K562 (cell line): Measurements from ENCODE around the gene HIKESHI. TPM values are rescaled to one million over a fixed set of nuclear protein-coding genes. Genes with fewer than 3 reads are reported as not detected.

Experiments
- CBX5 ChIP-seq: IDR thresholded peaks from 2 replicates; pipeline ENCODE4 v1.6.1; 2014; ENCODE audit warnings: low read depth, borderline replicate concordance
- CC2D1A ChIP-seq: fragments of 450-650 bp; IDR thresholded peaks from 2 replicates; pipeline ENCODE4 v1.6.1; 2017; ENCODE audit warnings: mild to moderate bottlenecking
- CXXC5 ChIP-seq: fragments of 250-450 bp; sonication (Bioruptor Pico); IDR thresholded peaks from 2 replicates; pipeline ENCODE4 v1.8.0; 2022; ENCODE audit warnings: inconsistent platforms, mild to moderate bottlenecking, moderate library complexity
- GABPA ChIP-seq: fragments of 200-800 bp; sonication (Bioruptor generic); conservative IDR thresholded peaks from 2 replicates; pipeline ENCODE4 v1.6.1; 2016; ENCODE audit warnings: low read depth, missing genetic modification characterization, missing compliant biosample characterization
- KLF6 ChIP-seq: fragments of 250-450 bp; sonication (Bioruptor Pico); IDR thresholded peaks from 2 replicates; pipeline ENCODE4 v1.4.0; 2020; ENCODE audit warnings: mild to moderate bottlenecking, moderate library complexity, borderline replicate concordance
- MAFF ChIP-seq: IDR thresholded peaks from 2 replicates; pipeline ENCODE4 v1.6.1; 2012; ENCODE audit warnings: low read length, improper control_type of control experiment
- NCOA1 ChIP-seq: fragments of 450-650 bp; IDR thresholded peaks from 2 replicates; pipeline ENCODE4 v1.6.1; 2016; ENCODE audit warnings: low read depth
- NFE2 ChIP-seq: IDR thresholded peaks from 2 replicates; pipeline ENCODE4 v1.6.1; 2014; ENCODE audit warnings: antibody characterized with exemption, low read depth
- NFXL1 ChIP-seq: fragments of 450-650 bp; formaldehyde crosslinking; IDR thresholded peaks from 2 replicates; pipeline ENCODE4 v1.4.0; 2021; ENCODE audit warnings: mild to moderate bottlenecking
- NR2C2 ChIP-seq, 2 experiments: fragments of 200-800 bp in 1 of 2; sonication (Bioruptor generic) in 1 of 2; sonication (generic) in 1 of 2; formaldehyde crosslinking in 1 of 2; IDR thresholded peaks; 2 replicates each; pipeline versions ENCODE4 v1.6.1 to v1.8.0; 2016 to 2022; ENCODE audit warnings: mild to moderate bottlenecking in 1 of 2, missing compliant biosample characterization in 1 of 2, missing genetic modification characterization in 1 of 2, missing genetic modification reagents in 1 of 2
- PTRF ChIP-seq: fragments of 450-650 bp; IDR thresholded peaks from 2 replicates; pipeline ENCODE4 v1.6.1; 2016; ENCODE audit warnings: mild to moderate bottlenecking, missing genetic modification characterization, missing compliant biosample characterization
- SOX6 ChIP-seq: fragments of 450-650 bp; IDR thresholded peaks from 2 replicates; pipeline ENCODE4 v1.6.1; 2014; ENCODE audit warnings: mild to moderate bottlenecking
- ZBTB8A ChIP-seq: fragments of 450-650 bp; IDR thresholded peaks from 2 replicates; pipeline ENCODE4 v1.6.1; 2018; ENCODE audit warnings: mild to moderate bottlenecking, moderate library complexity; ENCODE audit not compliant: partially characterized antibody
- ZNF583 ChIP-seq: fragments of 250-450 bp; sonication (Bioruptor Pico); IDR thresholded peaks from 2 replicates; pipeline ENCODE4 v1.4.0; 2020
- ZNF589 ChIP-seq: fragments of 200-800 bp; sonication (Bioruptor generic); IDR thresholded peaks from 2 replicates; pipeline ENCODE4 v1.6.1; 2016; ENCODE audit warnings: low read depth, missing genetic modification characterization, missing compliant biosample characterization
- polyA plus RNA-seq, 8 experiments: library from polyadenylated mRNA; depleted of rRNA in 4 of 8; stranded (reverse) in 5 of 8; unstranded in 3 of 8; fragments of >200 nt; fragmentation: Nextera tagmentation in 2 of 8; fragmentation: Illumina TruSeq in 1 of 8; extraction: Ambion mirVana in 2 of 8; extraction: Trizol in 1 of 8; gene quantifications; 2 replicates each; pipeline versions ENCODE4 v1.2.1 to v1.2.3, GENCODE V29; 2011 to 2014; ENCODE audit warnings: inconsistent platforms in 1 of 8, missing spikeins in 1 of 8
- total RNA-seq, 7 experiments: library from RNA; depleted of rRNA in 6 of 7; stranded (reverse); fragments of >200 nt in 6 of 7; fragmentation: Illumina TruSeq in 2 of 7; extraction: Trizol in 2 of 7; gene quantifications; 2 replicates each; pipeline versions ENCODE4 v1.2.1 to v1.2.3, GENCODE V29; 2011 to 2021; ENCODE audit warnings: low replicate concordance in 1 of 7
- TF ChIP-seq, protein P1 (sequence below), 2 experiments: fragments of 450-650 bp in 1 of 2; IDR thresholded peaks; 2 replicates each; pipeline ENCODE4 v1.6.1; 2011 to 2017; ENCODE audit warnings: low read depth in 2 of 2, antibody characterized with exemption in 1 of 2, borderline replicate concordance in 1 of 2, low read length in 1 of 2, mild to moderate bottlenecking in 1 of 2, mixed read lengths in 1 of 2; ENCODE audit not compliant: control insufficient read depth in 1 of 2
- TF ChIP-seq, protein P2 (sequence below), 2 experiments: fragments of 450-650 bp in 1 of 2; sonication (generic) in 1 of 2; formaldehyde crosslinking; conservative IDR thresholded peaks; 2 replicates each; pipeline versions ENCODE4 v1.4.0 to v1.8.1; 2020 to 2022; ENCODE audit warnings: mild to moderate bottlenecking in 1 of 2, missing genetic modification reagents in 1 of 2
- TF ChIP-seq, protein P3 (sequence below): fragments of 450-650 bp; IDR thresholded peaks from 2 replicates; pipeline ENCODE4 v1.6.1; 2016; ENCODE audit warnings: mild to moderate bottlenecking
- TF ChIP-seq, protein P4 (sequence below): fragments of 250-450 bp; sonication (Bioruptor Pico); IDR thresholded peaks from 2 replicates; pipeline ENCODE4 v1.4.0; 2020; ENCODE audit warnings: borderline replicate concordance

Gene HIKESHI
- total and polyA plus RNA-seq, 9 of the 15 experiments (the other 6 are each of a cell fraction or from before 2014, with no cell fraction given), result 33.2 to 196 (median 62.7) TPM

DNA sequence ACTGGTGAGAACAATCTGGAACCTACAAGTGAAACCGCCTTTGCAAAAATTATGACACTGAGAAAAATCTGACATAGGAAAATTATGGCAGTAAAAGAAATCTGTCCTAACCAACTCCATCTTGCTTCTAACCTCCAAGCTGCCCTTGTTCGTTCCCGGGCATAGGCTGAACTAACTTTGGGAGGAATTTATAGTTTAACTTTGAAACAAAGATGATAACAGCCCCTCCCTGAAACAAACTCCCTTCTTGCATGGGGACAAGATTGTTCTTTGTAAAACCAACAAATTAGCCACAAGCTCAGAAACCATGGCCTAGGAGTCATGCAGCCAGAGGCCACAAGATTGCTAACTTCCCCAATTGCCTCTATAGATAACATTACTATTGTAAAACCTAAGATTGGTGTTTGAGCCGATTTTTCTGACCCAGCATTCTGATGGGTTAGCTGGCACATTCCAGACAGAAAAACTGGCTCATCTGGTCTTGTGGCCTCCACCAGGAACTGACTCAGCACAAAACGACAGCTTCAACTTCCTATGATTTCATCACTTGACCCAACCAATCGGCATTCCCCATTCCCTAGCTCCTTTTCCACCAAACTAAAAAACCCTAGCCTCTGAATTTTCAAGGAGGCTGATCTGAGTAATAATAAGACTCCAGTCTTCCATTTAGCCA, 69.0 kb downstream of the HIKESHI start (continued):
- TF ChIP-seq, protein P1, sequence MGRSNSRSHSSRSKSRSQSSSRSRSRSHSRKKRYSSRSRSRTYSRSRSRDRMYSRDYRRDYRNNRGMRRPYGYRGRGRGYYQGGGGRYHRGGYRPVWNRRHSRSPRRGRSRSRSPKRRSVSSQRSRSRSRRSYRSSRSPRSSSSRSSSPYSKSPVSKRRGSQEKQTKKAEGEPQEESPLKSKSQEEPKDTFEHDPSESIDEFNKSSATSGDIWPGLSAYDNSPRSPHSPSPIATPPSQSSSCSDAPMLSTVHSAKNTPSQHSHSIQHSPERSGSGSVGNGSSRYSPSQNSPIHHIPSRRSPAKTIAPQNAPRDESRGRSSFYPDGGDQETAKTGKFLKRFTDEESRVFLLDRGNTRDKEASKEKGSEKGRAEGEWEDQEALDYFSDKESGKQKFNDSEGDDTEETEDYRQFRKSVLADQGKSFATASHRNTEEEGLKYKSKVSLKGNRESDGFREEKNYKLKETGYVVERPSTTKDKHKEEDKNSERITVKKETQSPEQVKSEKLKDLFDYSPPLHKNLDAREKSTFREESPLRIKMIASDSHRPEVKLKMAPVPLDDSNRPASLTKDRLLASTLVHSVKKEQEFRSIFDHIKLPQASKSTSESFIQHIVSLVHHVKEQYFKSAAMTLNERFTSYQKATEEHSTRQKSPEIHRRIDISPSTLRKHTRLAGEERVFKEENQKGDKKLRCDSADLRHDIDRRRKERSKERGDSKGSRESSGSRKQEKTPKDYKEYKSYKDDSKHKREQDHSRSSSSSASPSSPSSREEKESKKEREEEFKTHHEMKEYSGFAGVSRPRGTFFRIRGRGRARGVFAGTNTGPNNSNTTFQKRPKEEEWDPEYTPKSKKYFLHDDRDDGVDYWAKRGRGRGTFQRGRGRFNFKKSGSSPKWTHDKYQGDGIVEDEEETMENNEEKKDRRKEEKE (IDR thresholded peaks at IDR 0.05; ENCODE audit: borderline replicate concordance in 1 of 2, control insufficient read depth in 1 of 2, low read depth in 2 of 2, low read length in 1 of 2), result no peak
- no peak for TF ChIP-seq CBX5
- TF ChIP-seq NFXL1 (CRISPR knock-in tag), result peak; percentile 77; the same call in 1 of the 2 replicates
- TF ChIP-seq MAFF, result peak; percentile 83
- TF ChIP-seq NR2C2 (CRISPR knock-in tag; IDR thresholded peaks at IDR 0.05), result no peak
- TF ChIP-seq NR2C2 (tag; IDR thresholded peaks at IDR 0.05), result peak; percentile 22; the same call in 1 of the 2 replicates
- peak; percentile 29 for TF ChIP-seq CXXC5 (CRISPR knock-in tag)
- TF ChIP-seq CC2D1A, result peak; percentile 29; the same call in 1 of the 2 replicates
- TF ChIP-seq ZBTB8A, result no peak
- no peak for TF ChIP-seq NCOA1
- peak; percentile 44; the same call in 1 of the 2 replicates for TF ChIP-seq ZNF589 (CRISPR knock-in tag)
- TF ChIP-seq, protein P2, sequence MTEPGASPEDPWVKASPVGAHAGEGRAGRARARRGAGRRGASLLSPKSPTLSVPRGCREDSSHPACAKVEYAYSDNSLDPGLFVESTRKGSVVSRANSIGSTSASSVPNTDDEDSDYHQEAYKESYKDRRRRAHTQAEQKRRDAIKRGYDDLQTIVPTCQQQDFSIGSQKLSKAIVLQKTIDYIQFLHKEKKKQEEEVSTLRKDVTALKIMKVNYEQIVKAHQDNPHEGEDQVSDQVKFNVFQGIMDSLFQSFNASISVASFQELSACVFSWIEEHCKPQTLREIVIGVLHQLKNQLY (CRISPR knock-in tag; conservative IDR thresholded peaks at IDR 0.05), result no peak
- TF ChIP-seq, protein P3, sequence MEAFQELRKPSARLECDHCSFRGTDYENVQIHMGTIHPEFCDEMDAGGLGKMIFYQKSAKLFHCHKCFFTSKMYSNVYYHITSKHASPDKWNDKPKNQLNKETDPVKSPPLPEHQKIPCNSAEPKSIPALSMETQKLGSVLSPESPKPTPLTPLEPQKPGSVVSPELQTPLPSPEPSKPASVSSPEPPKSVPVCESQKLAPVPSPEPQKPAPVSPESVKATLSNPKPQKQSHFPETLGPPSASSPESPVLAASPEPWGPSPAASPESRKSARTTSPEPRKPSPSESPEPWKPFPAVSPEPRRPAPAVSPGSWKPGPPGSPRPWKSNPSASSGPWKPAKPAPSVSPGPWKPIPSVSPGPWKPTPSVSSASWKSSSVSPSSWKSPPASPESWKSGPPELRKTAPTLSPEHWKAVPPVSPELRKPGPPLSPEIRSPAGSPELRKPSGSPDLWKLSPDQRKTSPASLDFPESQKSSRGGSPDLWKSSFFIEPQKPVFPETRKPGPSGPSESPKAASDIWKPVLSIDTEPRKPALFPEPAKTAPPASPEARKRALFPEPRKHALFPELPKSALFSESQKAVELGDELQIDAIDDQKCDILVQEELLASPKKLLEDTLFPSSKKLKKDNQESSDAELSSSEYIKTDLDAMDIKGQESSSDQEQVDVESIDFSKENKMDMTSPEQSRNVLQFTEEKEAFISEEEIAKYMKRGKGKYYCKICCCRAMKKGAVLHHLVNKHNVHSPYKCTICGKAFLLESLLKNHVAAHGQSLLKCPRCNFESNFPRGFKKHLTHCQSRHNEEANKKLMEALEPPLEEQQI, result 0 out of 2 replicates have a peak, but pooled peaks have one; percentile 36
- TF ChIP-seq NFE2, result peak; percentile 85
- 0 out of 2 replicates have a peak, but pooled peaks have one; percentile 45 for TF ChIP-seq PTRF (tag)
- peak; percentile 17; the same call in 1 of the 2 replicates for TF ChIP-seq SOX6
- 0 out of 2 replicates have a peak, but pooled peaks have one; percentile 49 for TF ChIP-seq KLF6
- TF ChIP-seq, protein P4, sequence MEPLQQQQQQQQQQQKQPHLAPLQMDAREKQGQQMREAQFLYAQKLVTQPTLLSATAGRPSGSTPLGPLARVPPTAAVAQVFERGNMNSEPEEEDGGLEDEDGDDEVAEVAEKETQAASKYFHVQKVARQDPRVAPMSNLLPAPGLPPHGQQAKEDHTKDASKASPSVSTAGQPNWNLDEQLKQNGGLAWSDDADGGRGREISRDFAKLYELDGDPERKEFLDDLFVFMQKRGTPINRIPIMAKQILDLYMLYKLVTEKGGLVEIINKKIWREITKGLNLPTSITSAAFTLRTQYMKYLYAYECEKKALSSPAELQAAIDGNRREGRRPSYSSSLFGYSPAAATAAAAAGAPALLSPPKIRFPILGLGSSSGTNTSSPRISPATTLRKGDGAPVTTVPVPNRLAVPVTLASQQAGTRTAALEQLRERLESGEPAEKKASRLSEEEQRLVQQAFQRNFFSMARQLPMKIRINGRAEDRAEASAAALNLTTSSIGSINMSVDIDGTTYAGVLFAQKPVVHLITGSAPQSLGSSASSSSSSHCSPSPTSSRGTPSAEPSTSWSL (CRISPR knock-in tag), result no peak
- peak; percentile 40; the same call in 1 of the 2 replicates for TF ChIP-seq GABPA (tag)
- TF ChIP-seq ZNF583 (CRISPR knock-in tag), result 0 out of 2 replicates have a peak, but pooled peaks have one; percentile 42
